ENCODE results near the gene OXGR1. TPM values are rescaled to one million over a fixed set of nuclear protein-coding genes. Genes with fewer than 3 reads are reported as not detected.

The OXGR1 gene
- total RNA-seq, 2 experiments from 2014 or later: not detected

Other genes starting within 250 kb of the OXGR1 start
- 10 to 100 TPM in 1 of 2 experiments, 1 to 10 TPM in 1; 9.7 to 13.4 TPM for gene MBNL2, start 227.9 kb upstream of the OXGR1 start, total RNA-seq

Measured in activated CD8-positive, alpha-beta memory T cell treated with anti-CD3 and anti-CD28 coated beads, Interleukin-2, amount 10 ng/mL, durations not matched to agents 7 days and 5 days (primary cell).